ENCODE measurements around the gene SRP14. TPM values are rescaled to one million over a fixed set of nuclear protein-coding genes. Genes with fewer than 3 reads are reported as not detected.
A peak's percentile ranks its signal among the peaks of the same experiment; 100 is the strongest.

The SRP14 gene
- total and polyA plus RNA-seq, 9 of the 15 experiments (the other 6 are each of a cell fraction or from before 2014, with no cell fraction given), result 161 to 1,097 (median 402) TPM

DNA sequence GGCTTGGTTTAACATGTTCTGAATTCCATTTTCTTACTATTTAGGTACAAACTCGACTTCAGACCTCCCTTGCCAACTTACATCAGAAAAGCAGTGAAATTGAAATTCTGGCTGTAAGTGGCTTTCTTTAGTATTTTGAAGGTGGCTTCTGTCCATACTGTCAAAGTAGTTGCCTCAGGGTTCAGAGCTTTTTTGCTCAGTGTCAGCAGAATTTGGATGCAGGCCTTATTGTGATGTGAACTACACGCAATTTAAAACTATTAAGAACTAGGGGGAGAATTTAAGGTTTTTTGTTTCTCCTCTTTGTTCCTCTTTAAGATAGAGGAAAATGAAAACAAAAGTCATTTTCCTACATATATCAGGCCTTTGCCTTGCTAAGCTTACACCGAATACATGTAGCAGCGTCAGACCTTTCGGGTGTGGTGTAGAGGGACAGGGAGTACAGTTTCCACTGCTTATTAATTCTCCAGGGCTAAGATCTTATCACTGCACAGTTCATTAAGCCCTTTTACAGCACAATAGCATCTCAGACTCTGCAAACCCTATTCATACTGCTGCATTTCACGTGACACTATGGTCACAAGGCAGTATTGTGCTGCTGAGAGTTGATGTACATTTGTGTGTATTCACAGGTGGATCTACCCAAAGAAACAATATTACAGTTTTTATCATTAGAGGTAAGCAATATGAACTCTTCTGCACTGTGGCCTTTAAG is 6.7 kb downstream of the SRP14 start:
- FAIRE-seq, result no peak
- Histone ChIP-seq H3K79me2 (ENCODE audit: control insufficient read depth, insufficient read depth, low read length) (peaks cover 6% of the 10 kb centered on the region; the same call in 1 of the 3 replicates), H3K27me3 (ENCODE audit: control insufficient read depth in 2 of 2, insufficient read depth in 2 of 2, low read length in 2 of 2) (no peaks in the 10 kb centered on the region), H3K9ac (ENCODE audit: insufficient read depth in 1 of 2, low read depth in 2 of 2, low read length in 2 of 2) (no peak overlapping the region), H4K20me1 (replicated peaks; ENCODE audit: control insufficient read depth, insufficient read depth, low read length) (no peaks in the 10 kb centered on the region), H3K4me1 (replicated peaks in 1 of 2; ENCODE audit: control insufficient read depth in 2 of 2, insufficient read depth in 2 of 2, low read length in 2 of 2) (peaks cover 0 to 3% of the 10 kb centered on the region in 2 experiments; a peak in 2 of 5 replicates), H3K36me3 (ENCODE audit: control insufficient read depth, insufficient read depth, low read length) (peaks cover 85% of the 10 kb centered on the region), H2AFZ (ENCODE audit: low read depth, low read length) (no peak overlapping the region), H3K9me1 (ENCODE audit: control insufficient read depth, insufficient read depth, low read length) (no peaks in the 10 kb centered on the region), H3K4me3 (no peak overlapping the region), H3K9me3 (replicated peaks; ENCODE audit: control insufficient read depth, insufficient read depth, low read depth, low read length) (no peaks in the 10 kb centered on the region), H3K4me2 (ENCODE audit: insufficient read depth, low read length) (no peak overlapping the region), H3K27ac (ENCODE audit: extremely low read depth, low read depth, low read length) (no peak overlapping the region)
- no peak for ATAC-seq
- 95% methylated on average over 6 of the region's 6 CpGs for WGBS (ENCODE audit: insufficient coverage, low coverage, missing lambda C conversion rate)
- TF ChIP-seq ZNF316 (IDR thresholded peaks at IDR 0.05) (peak; percentile 60), MAFF (IDR thresholded peaks at IDR 0.05; ENCODE audit: low read length) (peak; percentile 50), C11orf30 (IDR thresholded peaks at IDR 0.05; ENCODE audit: low read depth) (peak; percentile 44; the same call in 1 of the 2 replicates), MAFG (tag; conservative IDR thresholded peaks at IDR 0.05) (0 out of 2 replicates have a peak, but pooled peaks have one; percentile 32), BCOR (IDR thresholded peaks at IDR 0.05) (no peak)
- intact Hi-C loops (cut with micrococcal nuclease), result loop anchor here (5.0 kb wide), 1 partner anchor 245 kb away; no protein-coding TSS in a partner anchor
- CTCF ChIA-PET (ENCODE audit: low intra/inter-chr PET ratio), result interaction anchor here (0.6 kb wide), 1 partner anchor 94 kb away, joined by 9 read pairs; no protein-coding TSS in a partner anchor
- BruUV-seq (replicated peaks), result no TSS peak
- no peak for DNase-seq (ENCODE audit: extremely low read depth in 1 of 4, low spot score in 3 of 4)
- POLR2A ChIA-PET, result interaction anchor here (0.6 to 1.2 kb wide), 2 partner anchors 9 to 24 kb away, joined by 3 to 5 read pairs; no protein-coding TSS in a partner anchor
- in situ Hi-C loops (cut with MboI), result no loop called here

DNA sequence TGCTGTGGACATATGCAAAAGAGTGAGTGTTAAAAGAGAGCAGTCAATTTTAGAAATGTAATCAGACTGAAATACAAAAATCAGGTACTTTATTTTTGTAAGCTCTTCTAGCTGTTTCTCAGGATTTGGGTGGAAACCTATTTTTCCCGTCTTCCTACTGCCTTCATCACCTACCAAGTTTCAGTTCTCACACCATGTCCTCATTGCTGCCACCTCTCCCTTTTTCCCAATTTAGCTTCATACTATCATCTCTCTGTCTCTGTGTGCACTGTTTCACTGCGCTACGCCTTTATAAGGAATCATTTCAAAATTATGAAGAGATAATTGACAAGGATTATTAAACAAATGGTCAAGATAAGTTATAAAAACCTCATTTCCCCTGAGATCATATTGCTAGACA is 7.7 kb downstream of the SRP14 start:
- CTCF ChIA-PET (ENCODE audit: low intra/inter-chr PET ratio), result interaction anchor here (0.6 kb wide), 1 partner anchor 95 kb away, joined by 9 read pairs; no protein-coding TSS in a partner anchor
- DNase-seq (ENCODE audit: extremely low read depth in 1 of 4, low spot score in 3 of 4) (no peak), FAIRE-seq (no peak), ATAC-seq (no peak)
- Histone ChIP-seq H3K79me2 (ENCODE audit: control insufficient read depth, insufficient read depth, low read length) (no peaks in the 10 kb centered on the region), H3K9ac (ENCODE audit: insufficient read depth in 1 of 2, low read depth in 2 of 2, low read length in 2 of 2) (no peak overlapping the region), H3K27ac (ENCODE audit: extremely low read depth, low read depth, low read length) (no peak overlapping the region), H3K36me3 (ENCODE audit: control insufficient read depth, insufficient read depth, low read length) (peaks cover 83% of the 10 kb centered on the region), H3K9me3 (replicated peaks; ENCODE audit: control insufficient read depth, insufficient read depth, low read depth, low read length) (no peaks in the 10 kb centered on the region), H3K9me1 (ENCODE audit: control insufficient read depth, insufficient read depth, low read length) (no peaks in the 10 kb centered on the region), H3K27me3 (ENCODE audit: control insufficient read depth in 2 of 2, insufficient read depth in 2 of 2, low read length in 2 of 2) (no peaks in the 10 kb centered on the region), H3K4me3 (no peak overlapping the region), H2AFZ (ENCODE audit: low read depth, low read length) (no peak overlapping the region), H3K4me2 (ENCODE audit: insufficient read depth, low read length) (no peak overlapping the region), H4K20me1 (replicated peaks; ENCODE audit: control insufficient read depth, insufficient read depth, low read length) (no peaks in the 10 kb centered on the region), H3K4me1 (replicated peaks in 1 of 2; ENCODE audit: control insufficient read depth in 2 of 2, insufficient read depth in 2 of 2, low read length in 2 of 2) (no peaks in the 10 kb centered on the region)
- POLR2A ChIA-PET, result interaction anchor here (1.6 to 3.3 kb wide), 3 partner anchors 9 to 243 kb away, joined by 3 to 9 read pairs (median 5); partner anchors contain the start of gene SRP14
- BruUV-seq (replicated peaks), result no TSS peak
- WGBS (ENCODE audit: insufficient coverage, low coverage, missing lambda C conversion rate), result 89% methylated on average over 3 of the region's 3 CpGs
- intact Hi-C loops (cut with micrococcal nuclease) (loop anchor here (5.0 kb wide), 1 partner anchor 244 kb away; no protein-coding TSS in a partner anchor), in situ Hi-C loops (cut with MboI) (no loop called here)
- TF ChIP-seq SRF (CRISPR knock-in tag; IDR thresholded peaks at IDR 0.05) (no peak), MYC (IDR thresholded peaks at IDR 0.05; ENCODE audit: low read depth, low read length) (no peak), MYC (CRISPR knock-in tag; IDR thresholded peaks at IDR 0.05; ENCODE audit: borderline replicate concordance, low read depth) (no peak), ZNF311 (CRISPR knock-in tag; IDR thresholded peaks at IDR 0.05) (no peak), TARDBP (IDR thresholded peaks at IDR 0.05) (no peak), NFIC (IDR thresholded peaks at IDR 0.05) (no peak), C11orf30 (IDR thresholded peaks at IDR 0.05; ENCODE audit: low read depth) (no peak)
- TF ChIP-seq, protein P1, sequence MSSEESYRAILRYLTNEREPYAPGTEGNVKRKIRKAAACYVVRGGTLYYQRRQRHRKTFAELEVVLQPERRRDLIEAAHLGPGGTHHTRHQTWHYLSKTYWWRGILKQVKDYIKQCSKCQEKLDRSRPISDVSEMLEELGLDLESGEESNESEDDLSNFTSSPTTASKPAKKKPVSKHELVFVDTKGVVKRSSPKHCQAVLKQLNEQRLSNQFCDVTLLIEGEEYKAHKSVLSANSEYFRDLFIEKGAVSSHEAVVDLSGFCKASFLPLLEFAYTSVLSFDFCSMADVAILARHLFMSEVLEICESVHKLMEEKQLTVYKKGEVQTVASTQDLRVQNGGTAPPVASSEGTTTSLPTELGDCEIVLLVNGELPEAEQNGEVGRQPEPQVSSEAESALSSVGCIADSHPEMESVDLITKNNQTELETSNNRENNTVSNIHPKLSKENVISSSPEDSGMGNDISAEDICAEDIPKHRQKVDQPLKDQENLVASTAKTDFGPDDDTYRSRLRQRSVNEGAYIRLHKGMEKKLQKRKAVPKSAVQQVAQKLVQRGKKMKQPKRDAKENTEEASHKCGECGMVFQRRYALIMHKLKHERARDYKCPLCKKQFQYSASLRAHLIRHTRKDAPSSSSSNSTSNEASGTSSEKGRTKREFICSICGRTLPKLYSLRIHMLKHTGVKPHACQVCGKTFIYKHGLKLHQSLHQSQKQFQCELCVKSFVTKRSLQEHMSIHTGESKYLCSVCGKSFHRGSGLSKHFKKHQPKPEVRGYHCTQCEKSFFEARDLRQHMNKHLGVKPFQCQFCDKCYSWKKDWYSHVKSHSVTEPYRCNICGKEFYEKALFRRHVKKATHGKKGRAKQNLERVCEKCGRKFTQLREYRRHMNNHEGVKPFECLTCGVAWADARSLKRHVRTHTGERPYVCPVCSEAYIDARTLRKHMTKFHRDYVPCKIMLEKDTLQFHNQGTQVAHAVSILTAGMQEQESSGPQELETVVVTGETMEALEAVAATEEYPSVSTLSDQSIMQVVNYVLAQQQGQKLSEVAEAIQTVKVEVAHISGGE (CRISPR knock-in tag; IDR thresholded peaks at IDR 0.05), result no peak

Data from K562 (cell line).